ENCODE measurements around the gene ASTN2. TPM values are rescaled to one million over a fixed set of nuclear protein-coding genes. Genes with fewer than 3 reads are reported as not detected.

The ASTN2 gene
- total RNA-seq, 1 experiment from 2014 or later = 4.8 TPM

DNA sequence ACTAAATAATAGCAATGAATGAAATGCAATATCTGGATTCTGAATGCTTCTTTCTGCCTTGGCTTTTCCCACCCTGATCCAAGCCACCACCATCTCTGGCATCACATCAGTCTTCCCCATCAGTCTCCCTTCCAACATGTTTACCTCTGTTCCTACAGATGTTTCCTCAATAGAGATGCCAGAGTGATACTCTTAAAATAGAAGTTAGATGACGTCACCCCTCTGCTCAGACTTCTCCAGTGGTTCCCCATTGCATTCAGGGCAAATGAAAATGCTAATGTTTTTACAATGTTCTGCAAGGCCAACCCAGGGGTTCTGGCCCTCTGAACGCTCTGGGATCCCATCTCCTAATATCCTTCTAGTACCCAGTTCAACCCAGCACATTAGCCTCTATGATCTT is 422.0 kb downstream of the ASTN2 start (continued):
- TF ChIP-seq, protein P1, sequence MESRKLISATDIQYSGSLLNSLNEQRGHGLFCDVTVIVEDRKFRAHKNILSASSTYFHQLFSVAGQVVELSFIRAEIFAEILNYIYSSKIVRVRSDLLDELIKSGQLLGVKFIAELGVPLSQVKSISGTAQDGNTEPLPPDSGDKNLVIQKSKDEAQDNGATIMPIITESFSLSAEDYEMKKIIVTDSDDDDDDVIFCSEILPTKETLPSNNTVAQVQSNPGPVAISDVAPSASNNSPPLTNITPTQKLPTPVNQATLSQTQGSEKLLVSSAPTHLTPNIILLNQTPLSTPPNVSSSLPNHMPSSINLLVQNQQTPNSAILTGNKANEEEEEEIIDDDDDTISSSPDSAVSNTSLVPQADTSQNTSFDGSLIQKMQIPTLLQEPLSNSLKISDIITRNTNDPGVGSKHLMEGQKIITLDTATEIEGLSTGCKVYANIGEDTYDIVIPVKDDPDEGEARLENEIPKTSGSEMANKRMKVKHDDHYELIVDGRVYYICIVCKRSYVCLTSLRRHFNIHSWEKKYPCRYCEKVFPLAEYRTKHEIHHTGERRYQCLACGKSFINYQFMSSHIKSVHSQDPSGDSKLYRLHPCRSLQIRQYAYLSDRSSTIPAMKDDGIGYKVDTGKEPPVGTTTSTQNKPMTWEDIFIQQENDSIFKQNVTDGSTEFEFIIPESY (IDR thresholded peaks at IDR 0.05; ENCODE audit: extremely low read depth, insufficient replicate concordance, low read length) = no peak
- TF ChIP-seq YY1 (IDR thresholded peaks at IDR 0.05; ENCODE audit: extremely low read depth, insufficient replicate concordance, low read depth, low read length) = no peak
- TF ChIP-seq CEBPB (IDR thresholded peaks at IDR 0.05; ENCODE audit: low read depth) = no peak
- TF ChIP-seq, protein P2, sequence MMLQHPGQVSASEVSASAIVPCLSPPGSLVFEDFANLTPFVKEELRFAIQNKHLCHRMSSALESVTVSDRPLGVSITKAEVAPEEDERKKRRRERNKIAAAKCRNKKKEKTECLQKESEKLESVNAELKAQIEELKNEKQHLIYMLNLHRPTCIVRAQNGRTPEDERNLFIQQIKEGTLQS (IDR thresholded peaks at IDR 0.05) = no peak

DNA sequence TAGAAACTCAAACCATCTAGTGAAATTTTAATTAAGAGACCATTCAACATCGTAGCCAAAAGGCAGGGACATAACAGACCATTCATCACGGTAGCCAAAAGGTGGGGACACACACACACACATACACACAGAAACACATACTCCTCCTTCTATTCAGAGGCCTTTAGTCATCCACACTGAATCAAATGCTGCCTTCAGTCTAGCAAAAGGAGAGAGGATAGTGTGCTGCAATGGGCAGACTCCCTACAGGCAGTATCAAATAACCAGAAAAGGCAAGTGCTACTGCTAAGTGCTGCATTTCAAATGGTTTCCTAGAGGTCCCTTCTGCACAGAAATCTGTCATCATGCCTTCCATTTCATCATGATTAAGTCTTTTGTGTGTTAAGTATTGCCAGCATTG is 423.8 kb downstream of the ASTN2 start:
- no peak overlapping the region for H3K9ac ChIP-seq (ENCODE audit: low read length)
- intact Hi-C loops (cut with micrococcal nuclease) = no loop called here
- H3K36me3 ChIP-seq (ENCODE audit: control insufficient read depth in 1 of 2, insufficient read depth in 2 of 2, low read length in 2 of 2) = no peaks in the 10 kb centered on the region
- BruUV-seq (replicated peaks) = no TSS peak
- POLR2A ChIA-PET = no interaction called here
- no peaks in the 10 kb centered on the region for H3K9me3 ChIP-seq (ENCODE audit: control insufficient read depth in 1 of 2, insufficient read depth in 1 of 2, low read depth in 1 of 2, low read length in 2 of 2)
- TF ChIP-seq, protein P3, sequence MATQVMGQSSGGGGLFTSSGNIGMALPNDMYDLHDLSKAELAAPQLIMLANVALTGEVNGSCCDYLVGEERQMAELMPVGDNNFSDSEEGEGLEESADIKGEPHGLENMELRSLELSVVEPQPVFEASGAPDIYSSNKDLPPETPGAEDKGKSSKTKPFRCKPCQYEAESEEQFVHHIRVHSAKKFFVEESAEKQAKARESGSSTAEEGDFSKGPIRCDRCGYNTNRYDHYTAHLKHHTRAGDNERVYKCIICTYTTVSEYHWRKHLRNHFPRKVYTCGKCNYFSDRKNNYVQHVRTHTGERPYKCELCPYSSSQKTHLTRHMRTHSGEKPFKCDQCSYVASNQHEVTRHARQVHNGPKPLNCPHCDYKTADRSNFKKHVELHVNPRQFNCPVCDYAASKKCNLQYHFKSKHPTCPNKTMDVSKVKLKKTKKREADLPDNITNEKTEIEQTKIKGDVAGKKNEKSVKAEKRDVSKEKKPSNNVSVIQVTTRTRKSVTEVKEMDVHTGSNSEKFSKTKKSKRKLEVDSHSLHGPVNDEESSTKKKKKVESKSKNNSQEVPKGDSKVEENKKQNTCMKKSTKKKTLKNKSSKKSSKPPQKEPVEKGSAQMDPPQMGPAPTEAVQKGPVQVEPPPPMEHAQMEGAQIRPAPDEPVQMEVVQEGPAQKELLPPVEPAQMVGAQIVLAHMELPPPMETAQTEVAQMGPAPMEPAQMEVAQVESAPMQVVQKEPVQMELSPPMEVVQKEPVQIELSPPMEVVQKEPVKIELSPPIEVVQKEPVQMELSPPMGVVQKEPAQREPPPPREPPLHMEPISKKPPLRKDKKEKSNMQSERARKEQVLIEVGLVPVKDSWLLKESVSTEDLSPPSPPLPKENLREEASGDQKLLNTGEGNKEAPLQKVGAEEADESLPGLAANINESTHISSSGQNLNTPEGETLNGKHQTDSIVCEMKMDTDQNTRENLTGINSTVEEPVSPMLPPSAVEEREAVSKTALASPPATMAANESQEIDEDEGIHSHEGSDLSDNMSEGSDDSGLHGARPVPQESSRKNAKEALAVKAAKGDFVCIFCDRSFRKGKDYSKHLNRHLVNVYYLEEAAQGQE (IDR thresholded peaks at IDR 0.05; ENCODE audit: low read depth) = no peak
- TF ChIP-seq SIN3A (IDR thresholded peaks at IDR 0.05; ENCODE audit: low read depth) = no peak
- TF ChIP-seq, protein P1 (IDR thresholded peaks at IDR 0.05; ENCODE audit: extremely low read depth, insufficient replicate concordance, low read length) = no peak
- no peak for TF ChIP-seq ZFX (IDR thresholded peaks at IDR 0.05)
- ATAC-seq (no peak), DNase-seq (ENCODE audit: low read depth, low spot score) (no peak)
- no peaks in the 10 kb centered on the region for H3K79me2 ChIP-seq (ENCODE audit: insufficient read depth, low read length)
- H3K4me1 ChIP-seq (ENCODE audit: control insufficient read depth in 1 of 2, insufficient read depth in 2 of 2, low read length in 2 of 2) = no peaks in the 10 kb centered on the region
- H3K4me3 ChIP-seq (replicated peaks in 1 of 2; ENCODE audit: low read depth in 1 of 2, low read length in 2 of 2) = no peak overlapping the region
- no peak overlapping the region for H3K27ac ChIP-seq (ENCODE audit: low read depth, low read length)
- no peak overlapping the region for H3K4me2 ChIP-seq (ENCODE audit: low read length)
- CTCF ChIA-PET = no interaction called here
- H4K20me1 ChIP-seq (ENCODE audit: insufficient read depth) = no peaks in the 10 kb centered on the region
- H2AFZ ChIP-seq (ENCODE audit: low read depth, low read length, poor library complexity, severe bottlenecking) = no peak overlapping the region
- H3K27me3 ChIP-seq (ENCODE audit: insufficient read depth, low read length) = no peaks in the 10 kb centered on the region
- no peaks in the 10 kb centered on the region for H3K9me2 ChIP-seq (ENCODE audit: insufficient read depth)
- RAD21 ChIA-PET (ENCODE audit: low non-redundant PET in 1 of 2, low total read pairs in 2 of 2, uncharacterized antibody in 2 of 2, unreplicated experiment in 2 of 2) = no interaction called here
